ENCODE results near the gene MON1B. TPM values are rescaled to one million over a fixed set of nuclear protein-coding genes. Genes with fewer than 3 reads are reported as not detected.

MON1B gene
- total and polyA plus RNA-seq, 2 of the 13 experiments (the other 11 are each of a cell fraction or from before 2014, with no cell fraction given): 13.4 to 15.6 TPM

GRCh38 chr16:77219437-77219836 lies 28.4 kb downstream of the MON1B start:
- no peak for ATAC-seq
- POLR2A ChIA-PET: no interaction called here
- 6% methylated on average over 3 of the region's 3 CpGs for WGBS (ENCODE audit: low lambda C conversion rate)
- intact Hi-C loops (cut with micrococcal nuclease; ENCODE audit: unreplicated experiment) (no loop called here), in situ Hi-C loops (cut with HindIII; ENCODE audit: extremely low pct_ligation_motif_present, low pct_unique_long_range_greater_than_20kb) (no loop called here)
- BruUV-seq (replicated peaks): no TSS peak
- Histone ChIP-seq H3K9me3 (ENCODE audit: low read length) (no peaks in the 10 kb centered on the region), H2AFZ (ENCODE audit: low read length) (no peak overlapping the region), H4K20me1 (ENCODE audit: insufficient read depth, low read length) (no peaks in the 10 kb centered on the region), H3K4me2 (ENCODE audit: low read depth, low read length) (no peak overlapping the region), H3K27ac (ENCODE audit: extremely low read length, insufficient read depth, low read length) (no peak overlapping the region), H3K4me1 (ENCODE audit: insufficient read depth, low read length) (no peaks in the 10 kb centered on the region), H3K36me3 (replicated peaks in 1 of 2; ENCODE audit: control insufficient read depth in 1 of 2, insufficient read depth in 2 of 2, low read length in 2 of 2) (no peaks in the 10 kb centered on the region), H3K27me3 (ENCODE audit: control insufficient read depth in 1 of 2, insufficient read depth in 2 of 2, low read length in 2 of 2) (no peaks in the 10 kb centered on the region), H3K79me2 (ENCODE audit: insufficient read depth, low read length) (no peaks in the 10 kb centered on the region), H3K4me3 (replicated peaks in 1 of 3; ENCODE audit: insufficient read depth in 1 of 3, low read depth in 2 of 3, low read length in 3 of 3) (no peak overlapping the region), H3K9ac (ENCODE audit: insufficient read depth, low read depth, low read length) (no peak overlapping the region)
- CTCF ChIA-PET (ENCODE audit: low intra/inter-chr PET ratio, low total read pairs): no interaction called here
- no peak for DNase-seq (ENCODE audit: low spot score)
- FAIRE-seq: no peak
- TF ChIP-seq JUNB (CRISPR knock-in tag; IDR thresholded peaks at IDR 0.05; ENCODE audit: borderline replicate concordance) (no peak), MBD4 (IDR thresholded peaks at IDR 0.05; ENCODE audit: borderline replicate concordance, low read length) (no peak), KLF11 (CRISPR knock-in tag; IDR thresholded peaks at IDR 0.05) (no peak), HNF4A (CRISPR knock-in tag; IDR thresholded peaks at IDR 0.05) (no peak), YEATS2 (CRISPR knock-in tag; IDR thresholded peaks at IDR 0.05; ENCODE audit: borderline replicate concordance) (no peak), SMAD3 (CRISPR knock-in tag; IDR thresholded peaks at IDR 0.05) (no peak), BHLHE40 (IDR thresholded peaks at IDR 0.05; ENCODE audit: low read length) (no peak), WIZ (CRISPR knock-in tag; IDR thresholded peaks at IDR 0.05) (no peak), ZNF496 (CRISPR knock-in tag; IDR thresholded peaks at IDR 0.05; ENCODE audit: insufficient replicate concordance) (no peak), SNAPC4 (CRISPR knock-in tag; IDR thresholded peaks at IDR 0.05) (no peak), ZNF773 (CRISPR knock-in tag; IDR thresholded peaks at IDR 0.05; ENCODE audit: borderline replicate concordance) (no peak), ZBED4 (CRISPR knock-in tag; IDR thresholded peaks at IDR 0.05; ENCODE audit: borderline replicate concordance) (no peak), ATF6 (CRISPR knock-in tag; conservative IDR thresholded peaks at IDR 0.05) (no peak), ZNF232 (CRISPR knock-in tag; IDR thresholded peaks at IDR 0.05; ENCODE audit: borderline replicate concordance) (no peak), REPIN1 (CRISPR knock-in tag; IDR thresholded peaks at IDR 0.05; ENCODE audit: borderline replicate concordance, low read depth) (no peak), RFX1 (IDR thresholded peaks at IDR 0.05) (no peak)
